IMR-90 (cell line): ENCODE data around the gene ZFP42. TPM values are rescaled to one million over a fixed set of nuclear protein-coding genes. Genes with fewer than 3 reads are reported as not detected.

ENCODE experiments used
- ATAC-seq: fragments of 200-7000 bp; cut with Tn5 transposase; 2 replicates; pipeline ENCODE4 v1.9.1; 2020; ENCODE audit warnings: low read depth, mild to moderate bottlenecking, moderate library complexity
- BruUV-seq: library from RNA; stranded (reverse); fragments of 400-500 nt; replicated peaks from 2 replicates; lab custom pipeline; 2021; lab: Mats Ljungman, UMichigan
- CTCF ChIA-PET: fragments of 300-600 bp; formaldehyde crosslinking; extraction: SDS; loops from one replicate; lab custom pipeline; 2021; ENCODE audit warnings: antibody characterized with exemption; lab: Yijun Ruan, JAX
- POLR2A ChIA-PET: fragments of 300-600 bp; sonication (Branson Sonifier 250); formaldehyde crosslinking; loops from one replicate; lab custom pipeline; 2022; ENCODE audit warnings: antibody characterized with exemption; ENCODE audit not compliant: unreplicated experiment; lab: Charles Lee
- DNase-seq: peaks from one replicate; pipeline ENCODE4 v3.0.0; 2013
- H2AFZ ChIP-seq: replicated peaks from 2 replicates; pipeline ENCODE3; 2013; ENCODE audit warnings: low read length, mild to moderate bottlenecking; ENCODE audit not compliant: poor library complexity
- H2AK5ac ChIP-seq: 2 replicates; pipeline ENCODE4 v1.6.1; 2013; ENCODE audit warnings: low read depth, low read length, inconsistent platforms
- H2AK9ac ChIP-seq: replicated peaks from 2 replicates; pipeline ENCODE3; 2013; ENCODE audit warnings: mild to moderate bottlenecking, low read depth, low read length, moderate library complexity; ENCODE audit not compliant: poor library complexity
- H2BK120ac ChIP-seq: 2 replicates; pipeline ENCODE4 v1.6.1; 2013; ENCODE audit warnings: low read depth, low read length, inconsistent platforms
- H2BK15ac ChIP-seq: 3 replicates; pipeline ENCODE4 v1.6.1; 2013; ENCODE audit warnings: low read depth, low read length, inconsistent platforms
- H2BK20ac ChIP-seq: 2 replicates; pipeline ENCODE4 v1.6.1; 2013; ENCODE audit warnings: low read depth, mild to moderate bottlenecking, inconsistent platforms, low read length, moderate library complexity
- H2BK5ac ChIP-seq: 2 replicates; pipeline ENCODE4 v1.6.1; 2013; ENCODE audit warnings: mild to moderate bottlenecking, low read depth, low read length, inconsistent platforms; ENCODE audit not compliant: poor library complexity, severe bottlenecking
- H3K14ac ChIP-seq: replicated peaks from 2 replicates; pipeline ENCODE4 v1.6.1; 2013; ENCODE audit warnings: low read depth, low read length, inconsistent platforms
- H3K18ac ChIP-seq: 2 replicates; pipeline ENCODE4 v1.6.1; 2013; ENCODE audit warnings: low read depth, low read length, control low read depth
- H3K23ac ChIP-seq: 2 replicates; pipeline ENCODE4 v1.6.1; 2013; ENCODE audit warnings: low read depth, low read length, inconsistent platforms
- H3K27ac ChIP-seq: 2 replicates; pipeline ENCODE4 v1.5.1; 2013; ENCODE audit warnings: mild to moderate bottlenecking, control low read depth, low read length; ENCODE audit not compliant: insufficient read depth
- H3K27me3 ChIP-seq: 2 replicates; pipeline ENCODE4 v1.6.1; 2013; ENCODE audit warnings: low read length; ENCODE audit not compliant: control insufficient read depth, insufficient read depth
- H3K36me3 ChIP-seq: 2 replicates; pipeline ENCODE4 v1.6.1; 2013; ENCODE audit warnings: low read length, mixed read lengths; ENCODE audit not compliant: control insufficient read depth, insufficient read depth
- H3K4ac ChIP-seq: 2 replicates; pipeline ENCODE4 v1.6.1; 2013; ENCODE audit warnings: low read depth, low read length, inconsistent platforms
- H3K4me1 ChIP-seq: 2 replicates; pipeline ENCODE4 v1.6.1; 2013; ENCODE audit warnings: low read length, mixed read lengths; ENCODE audit not compliant: control insufficient read depth, insufficient read depth
- H3K4me2 ChIP-seq: 2 replicates; pipeline ENCODE4 v1.6.1; 2013; ENCODE audit warnings: low read depth, mild to moderate bottlenecking, control low read depth, low read length, moderate library complexity
- H3K4me3 ChIP-seq: 2 replicates; pipeline ENCODE4 v1.5.1; 2013; ENCODE audit warnings: low read depth, mild to moderate bottlenecking, control low read depth, low read length, moderate library complexity; ENCODE audit not compliant: insufficient read depth
- H3K56ac ChIP-seq: 2 replicates; pipeline ENCODE4 v1.6.1; 2013; ENCODE audit warnings: low read length, inconsistent platforms; ENCODE audit not compliant: insufficient read depth; ENCODE audit errors: extremely low read depth
- H3K79me1 ChIP-seq, 2 experiments: 2 replicates each; pipeline ENCODE4 v1.6.1; 2013; ENCODE audit warnings: low read length in 2 of 2, inconsistent platforms in 1 of 2, low read depth in 1 of 2
- H3K9ac ChIP-seq: 2 replicates; pipeline ENCODE4 v1.6.1; 2013; ENCODE audit warnings: low read depth, low read length, control low read depth
- H3K9me1 ChIP-seq: 2 replicates; pipeline ENCODE4 v1.6.1; 2013; ENCODE audit warnings: low read length, inconsistent platforms; ENCODE audit not compliant: insufficient read depth
- H3K9me3 ChIP-seq: 2 replicates; pipeline ENCODE4 v1.6.1; 2013; ENCODE audit warnings: low read length; ENCODE audit not compliant: control insufficient read depth, insufficient read depth
- H4K20me1 ChIP-seq: 2 replicates; pipeline ENCODE4 v1.6.1; 2013; ENCODE audit warnings: low read length, inconsistent platforms; ENCODE audit not compliant: insufficient read depth
- H4K5ac ChIP-seq: 2 replicates; pipeline ENCODE4 v1.6.1; 2013; ENCODE audit warnings: mild to moderate bottlenecking, low read depth, low read length, control low read depth
- H4K8ac ChIP-seq, 2 experiments: 2 replicates each; pipeline ENCODE4 v1.6.1; 2013; ENCODE audit warnings: low read depth in 2 of 2, low read length in 2 of 2, control low read depth in 1 of 2, inconsistent platforms in 1 of 2
- H4K91ac ChIP-seq: 2 replicates; pipeline ENCODE4 v1.6.1; 2013; ENCODE audit warnings: low read depth, low read length, inconsistent platforms; ENCODE audit not compliant: insufficient read depth
- BHLHE40 ChIP-seq: fragments of 150-350 bp; IDR thresholded peaks from 2 replicates; pipeline ENCODE4 v1.6.1; 2016; ENCODE audit warnings: mild to moderate bottlenecking, low read depth, low read length
- CEBPB ChIP-seq: IDR thresholded peaks from 2 replicates; pipeline ENCODE4 v1.6.1; 2012; ENCODE audit warnings: low read depth, low read length, improper control_type of control experiment
- CHD1 ChIP-seq: IDR thresholded peaks from 2 replicates; pipeline ENCODE4 v1.6.1; 2012; ENCODE audit warnings: low read depth, low read length, improper control_type of control experiment
- CTCF ChIP-seq: conservative IDR thresholded peaks from 2 replicates; pipeline ENCODE4 v1.5.1; 2012; ENCODE audit warnings: mild to moderate bottlenecking, low read depth, low read length, improper control_type of control experiment
- ELK1 ChIP-seq: fragments of 150-350 bp; IDR thresholded peaks from 2 replicates; pipeline ENCODE4 v1.6.1; 2016; ENCODE audit warnings: low read depth, mild to moderate bottlenecking, low read length, moderate library complexity, borderline replicate concordance
- MAZ ChIP-seq: IDR thresholded peaks from 2 replicates; pipeline ENCODE4 v1.6.1; 2012; ENCODE audit warnings: low read depth, mild to moderate bottlenecking, low read length, improper control_type of control experiment, moderate library complexity, borderline replicate concordance
- NFE2L2 ChIP-seq: fragments of 150-350 bp; IDR thresholded peaks from 2 replicates; pipeline ENCODE4 v1.6.1; 2016; ENCODE audit warnings: low read depth, mild to moderate bottlenecking, low read length
- POLR2A ChIP-seq: IDR thresholded peaks from 2 replicates; pipeline ENCODE4 v1.6.1; 2012; ENCODE audit warnings: mild to moderate bottlenecking, low read depth, low read length
- RAD21 ChIP-seq: IDR thresholded peaks from 2 replicates; pipeline ENCODE4 v1.6.1; 2012; ENCODE audit warnings: low read length, improper control_type of control experiment
- RCOR1 ChIP-seq: IDR thresholded peaks from 2 replicates; pipeline ENCODE4 v1.6.1; 2012; ENCODE audit warnings: mild to moderate bottlenecking, low read length, improper control_type of control experiment; ENCODE audit not compliant: insufficient replicate concordance
- RFX5 ChIP-seq: IDR thresholded peaks from 2 replicates; pipeline ENCODE4 v1.8.0; 2012; ENCODE audit warnings: low read depth, mild to moderate bottlenecking, low read length, moderate library complexity
- USF2 ChIP-seq: fragments of 150-350 bp; IDR thresholded peaks from 2 replicates; pipeline ENCODE4 v1.6.1; 2017; ENCODE audit warnings: mild to moderate bottlenecking, antibody characterized with exemption, low read length, low read depth
- WGBS, 2 experiments: methylation state at CpG; one replicate each; pipeline versions ENCODE4 v1.1.5 to v1.1.7; 2013; ENCODE audit warnings: missing lambda C conversion rate in 2 of 2; ENCODE audit not compliant: insufficient read length in 1 of 2; ENCODE audit errors: extremely low coverage in 2 of 2; 5-methylcytosine and 5-hydroxymethylcytosine counted together
- dilution Hi-C: fragments of 300-500 bp; cut with HindIII; formaldehyde crosslinking; loops from one replicate; pipeline ENCODE4 v1.14.3; 2018; ENCODE audit warnings: low sequenced_read_pairs; ENCODE audit not compliant: unreplicated experiment
- in situ Hi-C: fragments of 300-500 bp; cut with MboI; formaldehyde crosslinking; loops from 3 replicates; pipeline ENCODE4 v1.14.3; 2019; ENCODE audit warnings: low sequenced_read_pairs, inconsistent platforms, mixed read lengths
- intact Hi-C: fragments of 100-400 bp; cut with micrococcal nuclease; formaldehyde crosslinking; loops from 2 replicates; pipeline ENCODE4 v1.10.0; 2022
- polyA plus RNA-seq, 3 experiments: library from polyadenylated mRNA; depleted of rRNA; stranded (reverse); fragments of >200 nt; gene quantifications; 2 replicates each; pipeline ENCODE4 v1.2.3, GENCODE V29; 2012; ENCODE audit warnings: low replicate concordance in 1 of 3
- total RNA-seq: library from RNA; depleted of rRNA; stranded (reverse); fragments of >200 nt; gene quantifications from 2 replicates; pipeline ENCODE4 v1.2.3, GENCODE V29; 2012

ZFP42 gene
- total and polyA plus RNA-seq, 2 of the 4 experiments (the other 2 are of a cell fraction), result not detected

DNA sequence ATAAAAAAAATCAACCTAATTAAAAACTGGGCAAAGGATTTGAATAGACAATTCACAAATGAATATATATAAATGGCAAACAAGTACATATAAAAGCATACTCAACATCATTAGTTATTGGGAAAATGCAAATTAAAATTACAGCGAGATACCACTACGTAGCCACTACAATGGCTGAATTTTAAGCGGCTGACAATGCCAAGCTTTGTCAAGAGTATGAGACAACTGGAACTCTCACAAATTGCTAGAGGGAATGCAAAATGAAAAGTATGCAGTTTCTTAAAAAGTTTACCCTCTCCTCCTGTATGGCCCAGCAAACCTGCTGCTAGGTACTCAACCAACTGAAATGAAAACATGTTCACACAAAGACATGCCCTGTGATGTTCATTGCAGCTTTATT is 34.8 kb downstream of the ZFP42 start:
- Histone ChIP-seq H2AK5ac (no peak overlapping the region), H4K5ac (no peak overlapping the region), H3K56ac (no peak overlapping the region), H2BK5ac (no peak overlapping the region), H3K4me2 (no peak overlapping the region), H3K27me3 (no peaks in the 10 kb centered on the region), H3K4me3 (no peak overlapping the region), H3K4ac (no peak overlapping the region), H3K27ac (no peak overlapping the region), H3K9ac (no peak overlapping the region), H3K23ac (no peak overlapping the region), H3K9me1 (0 out of 2 replicates have a peak, but pooled peaks cover 5% of the 10 kb centered on the region), H3K79me1 (no peaks in the 10 kb centered on the region), H2BK120ac (no peak overlapping the region), H2BK15ac (no peak overlapping the region), H4K20me1 (no peaks in the 10 kb centered on the region), H3K9me3 (no peaks in the 10 kb centered on the region), H4K91ac (no peak overlapping the region), H4K8ac (no peak overlapping the region), H3K18ac (no peak overlapping the region), H2AK9ac (no peak overlapping the region), H3K36me3 (no peaks in the 10 kb centered on the region), H2BK20ac (no peak overlapping the region), H2AFZ (no peak overlapping the region), H3K14ac (no peak overlapping the region), H3K4me1 (no peaks in the 10 kb centered on the region)
- CTCF ChIA-PET, result no interaction called here
- no peak for TF ChIP-seq ELK1
- no peak for TF ChIP-seq RAD21
- no peak for TF ChIP-seq POLR2A
- no peak for TF ChIP-seq RCOR1
- no peak for TF ChIP-seq RFX5
- no peak for TF ChIP-seq CHD1
- TF ChIP-seq BHLHE40, result no peak
- no peak for TF ChIP-seq MAZ
- no peak for TF ChIP-seq CEBPB
- no peak for TF ChIP-seq NFE2L2
- no peak for TF ChIP-seq USF2
- no peak for TF ChIP-seq CTCF
- in situ Hi-C loops (no loop called here), dilution Hi-C loops (no loop called here), intact Hi-C loops (no loop called here)
- POLR2A ChIA-PET, result no interaction called here
- DNase-seq, result no peak
- no peak for ATAC-seq
- no TSS peak for BruUV-seq
- WGBS, 2 experiments, result 100% methylated on average over 2 of the region's 3 CpGs; no CpG with 5 or more reads in 1 of the 2 experiments
